MM.1S (cell line): ENCODE data around the gene MRPL1.

ENCODE experiments used
- EZH2 ChIP-seq: fragments of 300-600 bp; sonication (generic); optimal IDR thresholded peaks from 2 replicates; pipeline ENCODE3; 2017; ENCODE audit warnings: low read depth, mild to moderate bottlenecking, antibody characterized with exemption, low read length, mixed read lengths
- TF ChIP-seq, protein P1 (sequence below): fragments of 300-600 bp; sonication (generic); IDR thresholded peaks from 2 replicates; pipeline ENCODE4 v1.5.1; 2016; ENCODE audit warnings: antibody characterized with exemption, low read length, mixed read lengths

- TF ChIP-seq, protein P1, sequence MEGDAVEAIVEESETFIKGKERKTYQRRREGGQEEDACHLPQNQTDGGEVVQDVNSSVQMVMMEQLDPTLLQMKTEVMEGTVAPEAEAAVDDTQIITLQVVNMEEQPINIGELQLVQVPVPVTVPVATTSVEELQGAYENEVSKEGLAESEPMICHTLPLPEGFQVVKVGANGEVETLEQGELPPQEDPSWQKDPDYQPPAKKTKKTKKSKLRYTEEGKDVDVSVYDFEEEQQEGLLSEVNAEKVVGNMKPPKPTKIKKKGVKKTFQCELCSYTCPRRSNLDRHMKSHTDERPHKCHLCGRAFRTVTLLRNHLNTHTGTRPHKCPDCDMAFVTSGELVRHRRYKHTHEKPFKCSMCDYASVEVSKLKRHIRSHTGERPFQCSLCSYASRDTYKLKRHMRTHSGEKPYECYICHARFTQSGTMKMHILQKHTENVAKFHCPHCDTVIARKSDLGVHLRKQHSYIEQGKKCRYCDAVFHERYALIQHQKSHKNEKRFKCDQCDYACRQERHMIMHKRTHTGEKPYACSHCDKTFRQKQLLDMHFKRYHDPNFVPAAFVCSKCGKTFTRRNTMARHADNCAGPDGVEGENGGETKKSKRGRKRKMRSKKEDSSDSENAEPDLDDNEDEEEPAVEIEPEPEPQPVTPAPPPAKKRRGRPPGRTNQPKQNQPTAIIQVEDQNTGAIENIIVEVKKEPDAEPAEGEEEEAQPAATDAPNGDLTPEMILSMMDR: no peak
- TF ChIP-seq EZH2: no peak
Measured at GRCh38 chr4:77911091-77911490, 48.5 kb downstream of the MRPL1 start.
